HepG2 (cell line): ENCODE data around the gene GDA. TPM values are rescaled to one million over a fixed set of nuclear protein-coding genes. Genes with fewer than 3 reads are reported as not detected.

Experiments
- FOXK1 ChIP-seq: sonication (generic); formaldehyde crosslinking; IDR thresholded peaks from 2 replicates; pipeline ENCODE4 v1.4.0; 2020; ENCODE audit warnings: low read depth, missing genetic modification reagents, borderline replicate concordance
- GRHL1 ChIP-seq: sonication (generic); formaldehyde crosslinking; conservative IDR thresholded peaks from 2 replicates; pipeline ENCODE4 v1.8.0; 2022; ENCODE audit warnings: missing genetic modification reagents
- HDAC1 ChIP-seq: sonication (generic); formaldehyde crosslinking; IDR thresholded peaks from 2 replicates; pipeline ENCODE4 v1.5.1; 2020; ENCODE audit warnings: mild to moderate bottlenecking, missing genetic modification reagents
- HMG20A ChIP-seq: IDR thresholded peaks from 2 replicates; pipeline ENCODE4 v1.6.1; 2016; ENCODE audit warnings: borderline replicate concordance
- HNF1A ChIP-seq, 2 experiments: sonication (generic) in 1 of 2; formaldehyde crosslinking in 1 of 2; IDR thresholded peaks; 2 replicates each; pipeline versions ENCODE4 v1.4.0 to v1.6.1; 2016 to 2020; ENCODE audit warnings: borderline replicate concordance in 1 of 2, low read depth in 1 of 2, mild to moderate bottlenecking in 1 of 2, missing genetic modification reagents in 1 of 2
- IKZF5 ChIP-seq: IDR thresholded peaks from 2 replicates; pipeline ENCODE4 v1.6.1; 2018; ENCODE audit warnings: missing genetic modification reagents, mild to moderate bottlenecking, missing compliant biosample characterization
- KDM1A ChIP-seq: IDR thresholded peaks from 2 replicates; pipeline ENCODE4 v1.6.1; 2016; ENCODE audit warnings: missing compliant biosample characterization
- POGK ChIP-seq: sonication (generic); formaldehyde crosslinking; conservative IDR thresholded peaks from 2 replicates; pipeline ENCODE4 v1.8.0; 2022; ENCODE audit warnings: mild to moderate bottlenecking, moderate library complexity, missing genetic modification reagents
- POLR2AphosphoS5 ChIP-seq: IDR thresholded peaks from 2 replicates; pipeline ENCODE4 v1.6.1; 2012; ENCODE audit warnings: low read depth, low read length
- PPARG ChIP-seq: conservative IDR thresholded peaks from 2 replicates; pipeline ENCODE4 v1.6.1; 2016; ENCODE audit warnings: missing biosample characterization, missing genetic modification reagents
- SKI ChIP-seq: fragments of 450-650 bp; IDR thresholded peaks from one replicate; pipeline ENCODE4 v1.6.1; 2018; ENCODE audit warnings: mild to moderate bottlenecking; ENCODE audit not compliant: partially characterized antibody
- SRF ChIP-seq: IDR thresholded peaks from 2 replicates; pipeline ENCODE4 v1.6.1; 2011; ENCODE audit warnings: mild to moderate bottlenecking, low read depth, low read length, moderate library complexity
- STAT5B ChIP-seq: sonication (generic); formaldehyde crosslinking; IDR thresholded peaks from 2 replicates; pipeline ENCODE4 v1.4.0; 2020; ENCODE audit warnings: missing genetic modification reagents
- TP53 ChIP-seq: sonication (generic); formaldehyde crosslinking; conservative IDR thresholded peaks from 2 replicates; pipeline ENCODE4 v1.4.0; 2020; ENCODE audit warnings: missing genetic modification reagents
- ZBTB8A ChIP-seq: sonication (generic); formaldehyde crosslinking; IDR thresholded peaks from 2 replicates; pipeline ENCODE4 v1.4.0; 2020; ENCODE audit warnings: mild to moderate bottlenecking, low read depth, missing genetic modification reagents, borderline replicate concordance
- ZC3H13 ChIP-seq: sonication (generic); formaldehyde crosslinking; IDR thresholded peaks from 2 replicates; pipeline ENCODE4 v1.8.1; 2023; ENCODE audit warnings: mild to moderate bottlenecking, missing genetic modification reagents, moderate library complexity
- ZFP82 ChIP-seq: sonication (generic); formaldehyde crosslinking; IDR thresholded peaks from 2 replicates; pipeline ENCODE4 v1.5.1; 2020; ENCODE audit warnings: mild to moderate bottlenecking, missing genetic modification reagents, borderline replicate concordance
- ZNF274 ChIP-seq: sonication (generic); formaldehyde crosslinking; IDR thresholded peaks from 2 replicates; pipeline ENCODE4 v1.5.1; 2020; ENCODE audit warnings: mild to moderate bottlenecking, missing genetic modification reagents
- ZNF414 ChIP-seq: sonication (generic); formaldehyde crosslinking; IDR thresholded peaks from 2 replicates; pipeline ENCODE4 v1.5.0; 2020; ENCODE audit warnings: missing genetic modification reagents
- ZNF468 ChIP-seq: sonication (generic); formaldehyde crosslinking; IDR thresholded peaks from 2 replicates; pipeline ENCODE4 v1.8.0; 2022; ENCODE audit warnings: mild to moderate bottlenecking, moderate library complexity, missing genetic modification reagents
- ZNF569 ChIP-seq: sonication (generic); formaldehyde crosslinking; IDR thresholded peaks from 2 replicates; pipeline ENCODE4 v1.5.0; 2020; ENCODE audit warnings: mild to moderate bottlenecking, missing genetic modification reagents, moderate library complexity, borderline replicate concordance
- ZNF724P ChIP-seq: sonication (generic); formaldehyde crosslinking; IDR thresholded peaks from 2 replicates; pipeline ENCODE4 v1.8.0; 2022; ENCODE audit warnings: missing genetic modification reagents, borderline replicate concordance
- polyA plus RNA-seq, 8 experiments: library from polyadenylated mRNA; depleted of rRNA in 3 of 8; stranded (reverse) in 7 of 8; unstranded in 1 of 8; fragments of >200 nt; fragmentation: Illumina TruSeq in 4 of 8; extraction: Trizol in 4 of 8; gene quantifications; 2 replicates each; pipeline versions ENCODE4 v1.2.1 to v1.2.3, GENCODE V29; 2011 to 2016; ENCODE audit warnings: low read depth in 4 of 8, missing spikeins in 1 of 8, mixed read lengths in 1 of 8; ENCODE audit not compliant: insufficient read depth in 1 of 8
- total RNA-seq, 5 experiments: library from RNA; depleted of rRNA; stranded (reverse); fragments of >200 nt; fragmentation: Illumina TruSeq; extraction: Trizol; gene quantifications; 2 replicates each; pipeline ENCODE4 v1.2.3, GENCODE V29; 2016; ENCODE audit warnings: low read depth in 1 of 5

Gene GDA
- total and polyA plus RNA-seq, 2 of the 13 experiments (the other 11 are each of a cell fraction or from before 2014, with no cell fraction given), result 0.15 to 0.99 TPM

GRCh38 chr9:72207278-72207677, 58.0 kb downstream of the GDA start (continued):
- TF ChIP-seq HNF1A (IDR thresholded peaks at IDR 0.05; ENCODE audit: low read depth) (peak; percentile 76), HNF1A (CRISPR knock-in tag; IDR thresholded peaks at IDR 0.05; ENCODE audit: borderline replicate concordance) (no peak; the same call in 1 of the 2 replicates), ZC3H13 (CRISPR knock-in tag) (no peak), ZNF724P (CRISPR knock-in tag) (no peak), IKZF5 (CRISPR knock-in tag) (no peak), ZNF274 (no peak), HDAC1 (no peak), ZNF468 (no peak), ZBTB8A (CRISPR knock-in tag) (no peak), SKI (no peak), SRF (no peak), GRHL1 (CRISPR knock-in tag) (no peak), POLR2AphosphoS5 (no peak), STAT5B (no peak), ZNF414 (CRISPR knock-in tag) (no peak), FOXK1 (CRISPR knock-in tag) (no peak), ZNF569 (CRISPR knock-in tag) (no peak), POGK (no peak), PPARG (CRISPR knock-in tag) (no peak), KDM1A (CRISPR knock-in tag) (no peak), ZFP82 (CRISPR knock-in tag) (no peak), TP53 (no peak), HMG20A (CRISPR knock-in tag) (peak; percentile 21; the same call in 1 of the 2 replicates)
